AG09319 (cell line): ENCODE data around the gene KCNC3.

Experiments used
- DNase-seq: peaks from one replicate; pipeline ENCODE4 v3.0.0-alpha.2; 2010; ENCODE audit warnings: low read depth; ENCODE audit errors: extremely low read depth
- CTCF ChIP-seq: IDR thresholded peaks from 2 replicates; pipeline ENCODE4 v1.5.1; 2011; ENCODE audit warnings: low read depth, mild to moderate bottlenecking, inconsistent platforms, low read length, moderate library complexity

The KCNC3 gene

GRCh38 chr19:50317115-50317514, 12.1 kb downstream of the KCNC3 start:
- TF ChIP-seq CTCF = no peak
- no peak for DNase-seq

- DNase-seq = no peak
- no peak for TF ChIP-seq CTCF
Measured at GRCh38 chr19:50315773-50316448, 13.3 kb downstream of the KCNC3 start.

GRCh38 chr19:50314724-50315708, 14.2 kb downstream of the KCNC3 start:
- DNase-seq = no peak
- no peak for TF ChIP-seq CTCF

- TF ChIP-seq CTCF = no peak
- DNase-seq = no peak
Measured at GRCh38 chr19:50313812-50314536, 15.2 kb downstream of the KCNC3 start.

- TF ChIP-seq CTCF = no peak
- no peak for DNase-seq
Measured at GRCh38 chr19:50312967-50313811, 16.0 kb downstream of the KCNC3 start.

- DNase-seq = no peak
- no peak for TF ChIP-seq CTCF
Measured at GRCh38 chr19:50311723-50312635, 17.2 kb downstream of the KCNC3 start.
